GM21825 (cell line): ENCODE measurements around the gene MRPL28.
"Not testable (repeated sequence)": the region's sequence is repeated elsewhere in the genome, so short reads cannot be mapped to it uniquely, and the experiment has no call there.

Experiments used
- ATAC-seq: cut with Tn5 transposase; IDR thresholded peaks from one replicate; pipeline ENCODE4 v1.9.1; 2021; ENCODE audit warnings: mild to moderate bottlenecking, moderate library complexity; ENCODE audit not compliant: unreplicated experiment

Gene MRPL28

GRCh38 chr16:341095-341973 lies 29.0 kb downstream of the MRPL28 start:
- ATAC-seq = not testable (repeated sequence)

- ATAC-seq = no peak
Observed at GRCh38 chr16:340370-341091, 29.8 kb downstream of the MRPL28 start.

- ATAC-seq = no peak
Observed at GRCh38 chr16:339680-340079, 30.7 kb downstream of the MRPL28 start.

GRCh38 chr16:337975-338575 lies 32.3 kb downstream of the MRPL28 start:
- ATAC-seq = no peak

GRCh38 chr16:337437-337836 lies 32.9 kb downstream of the MRPL28 start:
- no peak for ATAC-seq

- ATAC-seq = no peak
Observed at GRCh38 chr16:336269-336668, 34.1 kb downstream of the MRPL28 start.

- ATAC-seq = not testable (repeated sequence)
Observed at GRCh38 chr16:334861-335632, 35.3 kb downstream of the MRPL28 start.

- ATAC-seq = not testable (repeated sequence)
Observed at GRCh38 chr16:334164-334832, 36.0 kb downstream of the MRPL28 start.

GRCh38 chr16:333406-334094 lies 36.8 kb downstream of the MRPL28 start:
- ATAC-seq = no peak

GRCh38 chr16:331181-331814 lies 39.0 kb downstream of the MRPL28 start:
- ATAC-seq = not testable (repeated sequence)

- ATAC-seq = no peak
Observed at GRCh38 chr16:330741-331140, 39.6 kb downstream of the MRPL28 start.

- ATAC-seq = no peak
Observed at GRCh38 chr16:325375-326145, 44.8 kb downstream of the MRPL28 start.

GRCh38 chr16:324451-325334 lies 45.6 kb downstream of the MRPL28 start:
- ATAC-seq = peak; percentile 56

GRCh38 chr16:324201-324450 lies 46.2 kb downstream of the MRPL28 start:
- no peak for ATAC-seq

GRCh38 chr16:322476-323143 lies 47.7 kb downstream of the MRPL28 start:
- ATAC-seq = no peak

- no peak for ATAC-seq
Observed at GRCh38 chr16:321532-321931, 48.8 kb downstream of the MRPL28 start.

- no peak for ATAC-seq
Observed at GRCh38 chr16:320206-320605, 50.1 kb downstream of the MRPL28 start.
